Cardiac muscle cell (in vitro differentiated cells and primary cell): ENCODE data around the gene YWHAG. TPM values are rescaled to one million over a fixed set of nuclear protein-coding genes. Genes with fewer than 3 reads are reported as not detected.

ENCODE experiments used
- DNase-seq, 2 donors: peaks; one replicate each; pipeline versions ENCODE4 v3.0.0 to v3.0.0-alpha.2; 2010 to 2017; ENCODE audit warnings: low read depth in 1 of 2, low spot score in 1 of 2
- H3K27ac ChIP-seq: fragments of 200-600 bp; sonication (generic); 2 replicates; pipeline ENCODE4 v1.5.1; 2016
- H3K27me3 ChIP-seq: fragments of 200-600 bp; sonication (generic); 2 replicates; pipeline ENCODE4 v1.6.0; 2016; ENCODE audit warnings: control low read depth
- H3K36me3 ChIP-seq: fragments of 200-600 bp; sonication (generic); 2 replicates; pipeline ENCODE4 v1.5.1; 2016; ENCODE audit warnings: control low read depth
- H3K4me1 ChIP-seq: fragments of 200-600 bp; sonication (generic); 2 replicates; pipeline ENCODE4 v1.8.1; 2017; ENCODE audit warnings: low read depth, mild to moderate bottlenecking, mixed run types
- H3K4me3 ChIP-seq: fragments of 200-600 bp; sonication (generic); 2 replicates; pipeline ENCODE4 v1.5.1; 2016; ENCODE audit warnings: mild to moderate bottlenecking
- H3K9me3 ChIP-seq: fragments of 200-600 bp; sonication (generic); 2 replicates; pipeline ENCODE4 v1.5.1; 2017; ENCODE audit warnings: low read depth, mild to moderate bottlenecking, control low read depth
- CTCF ChIP-seq: IDR thresholded peaks from 2 replicates; pipeline ENCODE4 v1.5.1; 2012; ENCODE audit warnings: low read depth, mild to moderate bottlenecking, low read length
- polyA plus RNA-seq: library from polyadenylated mRNA; unstranded; fragments of >200 nt; fragmentation: Nextera tagmentation; extraction: Ambion mirVana; gene quantifications from 2 replicates; pipeline ENCODE4 v1.2.1, GENCODE V29; 2016
- total RNA-seq: library from RNA; depleted of rRNA; stranded (reverse); fragments of >200 nt; gene quantifications from 2 replicates; pipeline ENCODE4 v1.2.3, GENCODE V29; 2016

YWHAG gene
- total and polyA plus RNA-seq, 2 experiments from 2014 or later: 25.0 to 97.9 TPM

DNA sequence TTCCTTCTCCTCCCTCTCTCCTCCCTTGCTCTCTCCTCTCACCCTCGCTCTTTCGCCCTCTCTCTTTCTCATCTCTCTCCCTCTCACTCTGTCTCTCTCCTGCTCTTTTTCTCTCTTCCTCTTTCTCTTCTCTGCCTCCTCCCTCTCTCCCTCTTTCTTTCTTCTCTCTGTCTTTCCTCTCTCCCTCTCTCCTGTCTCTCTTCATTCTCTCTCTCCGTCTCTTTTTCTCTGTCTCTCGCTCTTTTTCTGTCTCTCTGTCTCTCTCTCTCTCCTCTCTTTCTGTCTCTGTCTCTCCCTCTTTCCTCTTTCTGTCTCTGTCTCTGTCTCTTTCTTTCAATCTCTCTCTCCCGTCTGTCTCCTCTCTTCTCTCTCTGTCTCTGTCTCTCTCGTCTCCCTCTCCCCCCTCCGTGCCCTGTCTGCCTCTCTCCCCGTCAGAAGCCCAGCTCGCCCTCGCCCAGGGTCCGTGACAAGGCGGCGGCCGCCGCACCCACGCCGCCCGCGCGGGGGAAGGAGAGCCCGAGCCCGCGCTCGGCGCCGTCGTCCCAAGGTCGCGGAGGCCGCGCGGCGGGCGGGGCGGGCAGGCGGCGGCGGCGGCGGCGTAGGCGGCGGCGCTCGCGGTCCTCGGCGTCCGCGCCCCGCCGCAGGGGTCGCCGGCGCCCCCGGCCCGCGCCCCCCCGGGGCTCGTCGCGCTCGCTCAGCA is 77.6 kb downstream of the YWHAG start:
- H3K9me3 ChIP-seq: no peaks in the 10 kb centered on the region
- H3K4me1 ChIP-seq: no peaks in the 10 kb centered on the region
- H3K27me3 ChIP-seq: peaks cover 81% of the 10 kb centered on the region
- H3K4me3 ChIP-seq: peak overlapping the region; percentile 19
- TF ChIP-seq CTCF: no peak
- DNase-seq: peak in 1 of 2 donors; percentile 41
- H3K27ac ChIP-seq: no peak overlapping the region
- H3K36me3 ChIP-seq: no peaks in the 10 kb centered on the region

- Histone ChIP-seq H3K27me3 (peaks cover 81% of the 10 kb centered on the region), H3K27ac (no peak overlapping the region), H3K4me1 (no peaks in the 10 kb centered on the region), H3K4me3 (no peak overlapping the region), H3K36me3 (no peaks in the 10 kb centered on the region), H3K9me3 (no peaks in the 10 kb centered on the region)
- TF ChIP-seq CTCF: no peak
- DNase-seq: peak in 1 of 2 donors; percentile 21
These were observed 78.4 kb downstream of the YWHAG start for GRCh38 chr7:76280408-76280807.

GRCh38 chr7:76278540-76278939 is 80.3 kb downstream of the YWHAG start:
- no peak overlapping the region for H3K4me3 ChIP-seq
- H3K36me3 ChIP-seq: no peaks in the 10 kb centered on the region
- peaks cover 79% of the 10 kb centered on the region for H3K27me3 ChIP-seq
- no peaks in the 10 kb centered on the region for H3K9me3 ChIP-seq
- H3K27ac ChIP-seq: no peak overlapping the region
- TF ChIP-seq CTCF: no peak
- no peaks in the 10 kb centered on the region for H3K4me1 ChIP-seq
- no peak for DNase-seq

Other genes starting within 250 kb of the YWHAG start
- gene SRRM3, start 157.1 kb downstream of the YWHAG start, total RNA-seq: 0.89 and 1.2 TPM in 2 replicates
- gene SRRM3, start 157.1 kb downstream of the YWHAG start, polyA plus RNA-seq: 1.3 and 2.7 TPM in 2 replicates
- gene HSPB1, start 56.3 kb downstream of the YWHAG start, total RNA-seq: 1,267 and 1,807 TPM in 2 replicates
- gene HSPB1, start 56.3 kb downstream of the YWHAG start, polyA plus RNA-seq: 2,642 and 3,793 TPM in 2 replicates
- 17.3 and 33.5 TPM in 2 replicates for gene SSC4D, start 50.7 kb upstream of the YWHAG start, total RNA-seq
- gene SSC4D, start 50.7 kb upstream of the YWHAG start, polyA plus RNA-seq: 13.3 and 28.2 TPM in 2 replicates
- 0.32 and 0.77 TPM in 2 replicates for gene ZP3, start 66.0 kb upstream of the YWHAG start, total RNA-seq
- 2.4 TPM in 1 of 2 replicates, not detected in the other for gene ZP3, start 66.0 kb upstream of the YWHAG start, polyA plus RNA-seq
- 21.5 and 25.9 TPM in 2 replicates for gene DTX2, start 102.7 kb upstream of the YWHAG start, total RNA-seq
- gene DTX2, start 102.7 kb upstream of the YWHAG start, polyA plus RNA-seq: 17.0 and 21.2 TPM in 2 replicates
- gene UPK3B, start 151.6 kb upstream of the YWHAG start, total RNA-seq: 0.88 and 1.5 TPM in 2 replicates
- 0.42 and 0.78 TPM in 2 replicates for gene UPK3B, start 151.6 kb upstream of the YWHAG start, polyA plus RNA-seq
- gene SPDYE16, start 184.3 kb upstream of the YWHAG start, total RNA-seq: 0.11 and 1.1 TPM in 2 replicates
- gene SPDYE16, start 184.3 kb upstream of the YWHAG start, polyA plus RNA-seq: 0.81 and 0.87 TPM in 2 replicates